Measurements from ENCODE around the gene OR1A2.
"Not testable (repeated sequence)": the region's sequence is repeated elsewhere in the genome, so short reads cannot be mapped to it uniquely, and the experiment has no call there.

The OR1A2 gene

GRCh38 chr17:3197219-3197618 is at the start of gene OR1A2:
OR1A2 (plus strand) TSS chr17:3197519; CDS start chr17:3197519, 0 bp downstream.
- no peak for DNase-seq

GRCh38 chr17:3157218-3157617 is 40.1 kb upstream of the OR1A2 start:
- no peak for DNase-seq

- no peak for DNase-seq
These were observed 29.7 kb upstream of the OR1A2 start for GRCh38 chr17:3167574-3167973.

GRCh38 chr17:3189961-3190360 is 7.4 kb upstream of the OR1A2 start:
- DNase-seq, result no peak

GRCh38 chr17:3207367-3207766 is 10.0 kb downstream of the OR1A2 start, which contains the start of gene OR1A1:
OR1A1 (plus strand) TSS chr17:3207667; CDS start chr17:3215621, 7,954 bp downstream.
- no peak for DNase-seq

GRCh38 chr17:3208484-3208883 is 11.2 kb downstream of the OR1A2 start:
- no peak for DNase-seq

- DNase-seq, result no peak
These were observed 15.7 kb downstream of the OR1A2 start for GRCh38 chr17:3213001-3213400.

- peak; percentile 21 to 28 for DNase-seq
These were observed 16.3 kb downstream of the OR1A2 start for GRCh38 chr17:3213587-3213986.

GRCh38 chr17:3219978-3220377 is 22.7 kb downstream of the OR1A2 start:
- not testable (repeated sequence) for DNase-seq

GRCh38 chr17:3221850-3222249 is 24.5 kb downstream of the OR1A2 start:
- no peak for DNase-seq

GRCh38 chr17:3222505-3222904 is 25.2 kb downstream of the OR1A2 start:
- peak; percentile 18 to 33 for DNase-seq

GRCh38 chr17:3224721-3225352 is 27.5 kb downstream of the OR1A2 start:
- not testable (repeated sequence) for DNase-seq

GRCh38 chr17:3232300-3232699 is 35.0 kb downstream of the OR1A2 start:
- not testable (repeated sequence) for DNase-seq

GRCh38 chr17:3238685-3239084 is 41.4 kb downstream of the OR1A2 start:
- DNase-seq, result not testable (repeated sequence)

- not testable (repeated sequence) for DNase-seq
These were observed 43.7 kb downstream of the OR1A2 start for GRCh38 chr17:3241044-3241443.

- DNase-seq, result not testable (repeated sequence)
These were observed 47.5 kb downstream of the OR1A2 start for GRCh38 chr17:3244841-3245240.
